ENCODE results near the gene PGLYRP2.

Gene PGLYRP2

DNA sequence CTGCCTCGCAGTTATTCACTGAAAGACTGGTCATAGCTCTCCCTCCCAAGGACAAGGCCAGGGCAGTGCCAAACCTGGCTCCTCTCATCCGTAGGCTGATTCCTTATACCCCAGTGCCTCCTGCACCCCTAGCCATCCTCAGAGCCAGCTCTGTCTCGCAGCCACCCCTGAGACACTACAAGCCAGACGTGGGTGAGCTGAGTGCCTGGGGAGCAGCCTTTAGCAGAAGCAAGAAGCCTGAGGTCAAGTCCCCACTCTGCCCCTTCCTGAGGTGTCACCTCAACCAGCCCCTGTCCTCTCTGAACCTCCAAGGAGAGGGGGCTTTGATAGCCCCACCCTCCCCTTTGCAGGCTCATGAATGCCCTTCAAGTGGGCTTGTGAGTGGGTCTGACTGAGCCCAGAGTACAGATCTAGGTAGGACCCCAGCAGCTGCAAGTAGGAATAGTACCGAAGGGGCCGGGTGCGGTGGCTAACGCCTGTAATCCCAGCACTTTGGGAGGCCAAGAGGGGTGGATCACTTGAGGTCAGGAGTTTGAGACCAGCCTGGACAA is 45.7 kb downstream of the PGLYRP2 start:
- Histone ChIP-seq H3K4me1 (ENCODE audit: control insufficient read depth, low read length) (peaks cover 24% of the 10 kb centered on the region), H3K9me2 (replicated peaks; ENCODE audit: control insufficient read depth, low read length) (no peaks in the 10 kb centered on the region), H3K4me3 (ENCODE audit: low read length) (peak overlapping the region; percentile 86), H3F3A (ENCODE audit: control insufficient read depth, insufficient read depth) (no peaks in the 10 kb centered on the region), H3K27ac (ENCODE audit: low read depth, low read length) (no peak overlapping the region), H3K36me3 (ENCODE audit: control insufficient read depth, low read length) (peaks cover 30% of the 10 kb centered on the region), H3K9me3 (ENCODE audit: control insufficient read depth, insufficient read depth, low read length) (no peaks in the 10 kb centered on the region), H3K27me3 (ENCODE audit: control insufficient read depth, low read length) (no peaks in the 10 kb centered on the region), H3K4me2 (ENCODE audit: low read length) (peak overlapping the region; percentile 99), H4K20me1 (ENCODE audit: control insufficient read depth, insufficient read depth, low read depth, low read length) (peaks cover 9% of the 10 kb centered on the region), H3K79me2 (ENCODE audit: control insufficient read depth, low read length) (peaks cover 42% of the 10 kb centered on the region)
- no peak for TF ChIP-seq EZH2phosphoT487 (IDR thresholded peaks at IDR 0.05; ENCODE audit: borderline replicate concordance, low read length)
- no peak for TF ChIP-seq CTCF (IDR thresholded peaks at IDR 0.05; ENCODE audit: low read depth, low read length, poor library complexity, severe bottlenecking)

- Histone ChIP-seq H3K27me3 (ENCODE audit: control insufficient read depth, low read length) (no peaks in the 10 kb centered on the region), H3K36me3 (ENCODE audit: control insufficient read depth, low read length) (peaks cover 37% of the 10 kb centered on the region), H3K4me3 (ENCODE audit: low read length) (peak overlapping the region; percentile 86), H3F3A (ENCODE audit: control insufficient read depth, insufficient read depth) (no peaks in the 10 kb centered on the region), H4K20me1 (ENCODE audit: control insufficient read depth, insufficient read depth, low read depth, low read length) (peaks cover 9% of the 10 kb centered on the region), H3K4me1 (ENCODE audit: control insufficient read depth, low read length) (peaks cover 24% of the 10 kb centered on the region), H3K27ac (ENCODE audit: low read depth, low read length) (no peak overlapping the region), H3K9me2 (replicated peaks; ENCODE audit: control insufficient read depth, low read length) (no peaks in the 10 kb centered on the region), H3K9me3 (ENCODE audit: control insufficient read depth, insufficient read depth, low read length) (no peaks in the 10 kb centered on the region), H3K4me2 (ENCODE audit: low read length) (peak overlapping the region; percentile 99), H3K79me2 (ENCODE audit: control insufficient read depth, low read length) (peaks cover 46% of the 10 kb centered on the region)
- TF ChIP-seq EZH2phosphoT487 (IDR thresholded peaks at IDR 0.05; ENCODE audit: borderline replicate concordance, low read length) (no peak), CTCF (IDR thresholded peaks at IDR 0.05; ENCODE audit: low read depth, low read length, poor library complexity, severe bottlenecking) (no peak)
Observed at GRCh38 chr19:15432629-15433518, 46.4 kb downstream of the PGLYRP2 start.

- peaks cover 24% of the 10 kb centered on the region for H3K4me1 ChIP-seq (ENCODE audit: control insufficient read depth, low read length)
- H3F3A ChIP-seq (ENCODE audit: control insufficient read depth, insufficient read depth): no peaks in the 10 kb centered on the region
- H4K20me1 ChIP-seq (ENCODE audit: control insufficient read depth, insufficient read depth, low read depth, low read length): peaks cover 9% of the 10 kb centered on the region
- H3K79me2 ChIP-seq (ENCODE audit: control insufficient read depth, low read length): peaks cover 46% of the 10 kb centered on the region
- TF ChIP-seq CTCF (IDR thresholded peaks at IDR 0.05; ENCODE audit: low read depth, low read length, poor library complexity, severe bottlenecking): no peak
- H3K27me3 ChIP-seq (ENCODE audit: control insufficient read depth, low read length): no peaks in the 10 kb centered on the region
- H3K4me3 ChIP-seq (ENCODE audit: low read length): peak overlapping the region; percentile 98
- peak overlapping the region; percentile 100 for H3K4me2 ChIP-seq (ENCODE audit: low read length)
- no peaks in the 10 kb centered on the region for H3K9me2 ChIP-seq (replicated peaks; ENCODE audit: control insufficient read depth, low read length)
- H3K36me3 ChIP-seq (ENCODE audit: control insufficient read depth, low read length): peaks cover 45% of the 10 kb centered on the region
- H3K9me3 ChIP-seq (ENCODE audit: control insufficient read depth, insufficient read depth, low read length): no peaks in the 10 kb centered on the region
- H3K27ac ChIP-seq (ENCODE audit: low read depth, low read length): peak overlapping the region; percentile 28; the same call in 1 of the 2 replicates
Observed at GRCh38 chr19:15432018-15432494, 47.2 kb downstream of the PGLYRP2 start.

Measured in DOHH2 (cell line).